Umbilical cord (tissue), 2 donors: Measurements from ENCODE around the gene RARS1. TPM values are rescaled to one million over a fixed set of nuclear protein-coding genes. Genes with fewer than 3 reads are reported as not detected.
"Not testable (repeated sequence)": the region's sequence is repeated elsewhere in the genome, so short reads cannot be mapped to it uniquely, and the experiment has no call there.

Source experiments
- DNase-seq: peaks from one replicate; pipeline ENCODE4 v3.0.0-alpha.2; 2015; ENCODE audit warnings: low spot score
- total RNA-seq: library from RNA; depleted of rRNA; stranded (reverse); fragments of >200 nt; gene quantifications from one replicate; pipeline ENCODE4 v1.2.3, GENCODE V29; 2014; ENCODE audit warnings: low replicate concordance; ENCODE audit not compliant: insufficient read depth

RARS1 gene
- total RNA-seq, 1 donor from 2014 or later, result 262 TPM

DNA sequence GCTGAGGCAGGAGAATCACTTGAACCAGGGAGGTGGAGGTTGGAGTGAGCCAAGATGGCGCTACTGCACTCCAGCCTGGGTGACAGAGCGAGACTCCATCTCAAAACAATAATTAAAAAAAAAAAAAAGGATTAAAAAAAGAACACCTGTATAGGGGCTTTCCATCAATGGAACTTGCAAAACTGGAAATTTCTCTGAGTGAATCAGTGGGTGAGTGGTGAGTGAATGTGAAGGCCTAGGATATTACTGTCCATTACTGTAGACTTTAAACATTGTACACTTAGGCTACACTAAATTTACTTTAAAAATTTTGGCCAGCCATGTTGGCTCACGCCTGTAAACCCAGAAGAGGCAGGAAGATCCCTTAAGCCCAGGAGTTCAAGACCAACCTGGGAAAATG is 5.7 kb upstream of the RARS1 start:
- DNase-seq, result no peak

GRCh38 chr5:168481330-168481788 is 4.9 kb upstream of the RARS1 start:
- no peak for DNase-seq

DNA sequence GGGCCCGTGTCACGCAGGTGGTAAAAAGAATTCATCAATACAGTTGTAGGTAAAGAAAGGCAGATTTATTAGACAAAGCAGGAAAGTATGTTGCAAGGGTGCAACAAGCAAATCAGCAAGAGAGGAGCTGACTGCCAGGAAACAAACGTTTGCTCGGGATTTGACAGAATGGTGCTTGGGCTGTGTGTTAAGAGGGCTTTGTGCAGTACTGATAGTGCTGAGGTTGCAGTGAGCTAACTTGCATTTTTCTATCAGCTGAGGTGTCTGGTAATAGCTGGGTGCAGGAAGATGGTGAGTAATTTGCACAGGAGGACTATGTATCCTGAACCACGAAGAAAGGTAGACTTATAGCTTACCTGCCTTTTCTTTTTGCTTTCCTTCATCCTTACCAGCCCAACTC is 3.9 kb upstream of the RARS1 start:
- no peak for DNase-seq

GRCh38 chr5:168489059-168489458 is 2.8 kb downstream of the RARS1 start:
- DNase-seq, result no peak

DNA sequence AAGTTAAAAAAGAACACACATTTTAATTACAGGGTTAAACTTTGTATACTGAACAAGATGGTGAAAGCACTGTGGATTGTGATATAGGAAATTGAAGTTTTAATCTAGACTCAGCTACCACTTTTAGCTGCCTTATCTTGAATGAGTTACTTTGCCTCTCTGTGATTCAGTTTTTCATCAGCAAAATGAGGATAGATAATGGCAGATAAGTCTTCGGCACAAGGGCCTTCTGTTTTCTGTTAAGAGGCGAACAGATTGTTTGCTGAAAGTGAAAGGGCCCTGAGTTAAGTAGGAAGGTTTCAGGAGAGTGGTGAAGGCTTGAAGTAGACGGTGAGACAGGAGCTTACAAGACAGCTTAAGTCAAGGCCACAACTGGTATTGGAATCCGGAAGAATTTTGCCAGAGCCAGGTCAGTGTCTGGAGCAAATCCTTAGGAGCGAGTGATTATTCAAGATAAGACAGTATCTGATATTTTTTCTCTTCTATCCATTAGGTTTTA is 7.8 kb downstream of the RARS1 start:
- no peak for DNase-seq

GRCh38 chr5:168502563-168503237 is 16.4 kb downstream of the RARS1 start:
- no peak for DNase-seq

GRCh38 chr5:168513861-168514428 is 27.7 kb downstream of the RARS1 start:
- no peak for DNase-seq

- no peak for DNase-seq
These were observed 39.6 kb downstream of the RARS1 start for GRCh38 chr5:168525856-168526255.

DNA sequence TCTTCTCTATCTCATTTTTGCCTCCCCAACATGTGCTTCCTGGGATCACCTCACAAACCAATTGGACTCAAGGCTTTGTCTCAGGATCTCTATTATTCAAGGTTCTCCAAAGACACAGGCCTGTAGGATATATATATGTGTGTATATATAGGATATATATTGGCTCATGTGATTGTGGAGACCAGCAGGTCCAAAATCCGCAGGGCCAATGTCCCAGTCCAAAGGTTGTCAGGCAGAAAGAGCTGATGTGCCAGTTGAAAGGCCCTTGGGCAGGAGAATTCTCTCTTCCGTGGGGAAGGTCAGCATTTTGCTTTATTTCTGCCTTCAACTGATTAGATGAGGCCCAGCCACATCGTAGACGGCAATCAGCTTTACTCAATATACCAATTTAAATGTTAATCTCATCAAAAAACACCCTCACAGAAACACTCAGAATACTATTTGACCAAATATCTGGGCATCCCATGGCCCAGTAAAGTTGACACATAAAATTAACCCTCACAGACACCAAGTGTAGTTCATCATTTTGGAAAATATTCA is 41.6 kb downstream of the RARS1 start:
- DNase-seq, result no peak

DNA sequence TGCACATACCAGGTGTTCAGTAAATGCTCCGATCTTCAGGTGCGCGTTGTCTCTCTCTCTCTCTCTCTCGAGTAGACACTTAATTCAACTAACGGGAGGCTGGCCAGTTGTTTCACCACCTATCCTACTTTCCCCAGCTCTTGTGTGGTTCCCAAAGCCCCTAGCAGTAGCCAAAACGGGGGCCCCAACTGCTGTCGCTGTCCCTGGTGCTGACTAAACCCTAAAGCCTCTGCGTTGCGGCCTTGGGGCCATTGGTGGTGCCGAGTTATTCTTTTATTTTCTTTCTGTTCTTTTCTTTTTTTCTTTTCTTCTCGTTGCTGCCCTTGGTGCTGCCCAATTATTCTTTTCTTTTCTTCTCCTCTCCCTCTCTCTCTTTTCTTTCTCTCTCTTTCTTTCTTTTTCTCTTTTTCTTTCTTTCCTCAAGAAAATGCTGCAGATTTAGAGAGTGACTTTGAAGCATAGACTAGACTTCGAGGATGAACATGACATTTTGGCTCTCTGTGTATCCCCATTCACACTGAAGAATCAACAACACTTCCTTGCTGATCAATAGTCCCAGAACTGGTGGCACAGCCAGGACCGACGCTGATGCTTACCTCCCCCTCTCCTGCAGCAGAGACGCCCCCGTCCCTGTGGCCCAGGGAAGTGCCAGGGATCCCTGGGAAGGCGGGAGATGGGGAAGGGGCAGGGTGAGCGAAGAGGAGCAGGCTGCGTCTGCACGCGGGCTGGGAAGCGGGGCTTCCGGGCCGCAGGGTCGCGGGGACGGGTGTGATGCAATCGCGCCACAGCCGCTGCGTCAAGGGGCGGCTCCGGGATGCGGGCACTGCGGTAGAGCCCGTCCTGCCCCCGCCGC is 42.5 kb downstream of the RARS1 start, which contains the start of gene FBLL1:
FBLL1 (plus strand) TSS at position 785 of the 853 bp plus-strand sequence. CDS start 200 bp downstream, outside the sequence.
- peak; percentile 40 for DNase-seq

- no peak for DNase-seq
These were observed 43.3 kb downstream of the RARS1 start for GRCh38 chr5:168529374-168530234.

- DNase-seq, result no peak
These were observed 44.4 kb downstream of the RARS1 start for GRCh38 chr5:168530621-168531150.

DNA sequence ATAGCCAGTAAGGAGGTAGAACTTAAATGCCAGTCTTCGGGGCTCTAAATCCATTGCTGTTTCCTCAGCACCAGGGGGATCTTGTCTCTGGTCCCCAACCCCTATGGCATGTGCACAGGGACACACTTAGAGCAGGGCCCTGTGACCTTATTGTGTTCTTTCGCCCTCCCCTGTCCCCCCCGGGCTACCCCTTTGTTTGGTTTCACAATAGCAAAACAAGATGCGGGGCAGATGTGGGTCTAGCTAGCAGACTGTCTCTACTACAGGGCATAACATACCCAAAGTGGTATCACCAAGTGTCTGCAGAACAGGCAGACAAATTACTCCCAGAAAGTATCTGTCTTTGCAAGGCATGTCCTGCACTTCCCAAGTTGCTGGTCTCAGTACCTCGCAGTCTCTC is 44.9 kb downstream of the RARS1 start:
- DNase-seq, result no peak

- DNase-seq, result no peak
These were observed 46.0 kb downstream of the RARS1 start for GRCh38 chr5:168531987-168532864.

GRCh38 chr5:168534351-168534750 is 48.1 kb downstream of the RARS1 start:
- DNase-seq, result not testable (repeated sequence)

DNA sequence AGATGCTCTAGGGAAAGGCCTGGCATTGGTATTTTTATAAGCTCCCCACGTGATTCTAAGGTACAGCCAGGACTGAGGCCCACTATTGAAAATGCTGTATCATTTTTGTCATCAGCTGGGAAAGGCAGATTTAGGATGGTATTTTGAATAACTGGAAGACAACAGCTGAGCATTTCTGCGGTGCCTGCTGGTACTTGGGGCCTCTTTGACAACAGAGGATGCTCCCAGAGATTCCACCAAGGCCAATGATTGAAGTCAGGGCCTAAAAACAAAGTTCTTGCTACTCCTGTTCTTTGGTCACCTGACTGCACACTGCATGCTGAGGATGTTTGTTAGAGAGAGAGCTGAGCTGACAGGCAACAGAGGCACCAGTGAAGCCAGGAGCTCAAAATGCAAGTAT is 50.9 kb downstream of the RARS1 start:
- no peak for DNase-seq

DNA sequence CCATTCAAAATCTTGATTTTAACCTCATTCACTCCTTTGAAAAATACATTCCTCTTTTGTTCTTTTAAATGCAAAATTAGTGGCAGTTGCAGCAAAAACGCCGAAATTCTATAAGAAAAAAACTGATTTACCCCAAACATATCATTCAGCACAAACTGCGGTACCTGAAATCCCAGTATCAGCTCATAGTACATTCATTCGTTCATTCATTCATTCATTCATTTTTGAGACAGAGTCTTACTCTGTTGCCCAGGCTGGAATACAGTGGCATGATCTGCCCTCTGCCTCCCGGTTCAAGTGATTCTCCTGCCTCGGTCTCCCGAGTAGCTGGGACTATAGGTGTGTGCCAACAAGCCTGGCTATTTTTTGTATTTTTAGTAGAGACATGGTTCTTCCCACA is 63.3 kb downstream of the RARS1 start:
- DNase-seq, result no peak

DNA sequence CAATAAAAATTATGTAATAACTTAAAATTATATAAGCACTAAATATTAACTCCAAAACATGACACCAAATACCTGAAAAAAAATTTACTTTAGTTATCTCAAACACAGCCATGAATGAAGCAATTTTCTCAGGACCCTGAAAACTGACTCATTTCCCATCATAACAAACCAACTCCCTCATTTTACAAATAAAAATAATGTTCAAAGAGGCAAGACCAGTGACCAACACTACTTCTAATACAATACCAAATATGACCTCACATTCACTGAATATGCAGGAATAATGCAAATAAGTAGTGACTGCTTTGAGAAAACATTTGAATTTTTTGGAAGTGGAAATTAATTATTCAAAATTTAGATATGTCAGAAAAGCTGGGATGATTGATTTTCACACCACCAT is 64.4 kb downstream of the RARS1 start:
- DNase-seq, result no peak

DNA sequence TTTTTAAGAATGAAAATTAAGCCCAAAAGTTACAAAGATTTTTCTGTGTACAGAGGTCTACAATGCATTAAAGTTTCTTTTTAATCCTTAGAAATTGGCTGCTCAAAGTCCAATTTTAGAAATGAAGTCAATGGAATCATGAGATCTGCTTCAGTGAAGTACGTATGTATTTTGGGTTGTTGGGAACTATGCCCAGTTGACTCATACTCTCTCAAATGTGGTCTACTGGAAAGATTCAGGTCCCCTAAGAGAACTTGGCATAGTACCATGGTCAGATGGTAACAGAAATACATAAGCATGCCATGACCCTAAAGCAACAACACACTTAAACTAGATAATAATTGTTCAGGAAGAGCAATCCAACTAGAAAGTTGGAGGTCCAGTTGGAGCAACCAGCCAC is 65.9 kb downstream of the RARS1 start:
- DNase-seq, result peak; percentile 37
